ENCODE data around the gene HSPA12A.

- TF ChIP-seq KLF1 (tag by site-specific recombination; IDR thresholded peaks at IDR 0.05) (no peak), CTCF (tag by site-specific recombination; IDR thresholded peaks at IDR 0.05) (no peak), HOXA7 (CRISPR knock-in tag; IDR thresholded peaks at IDR 0.05; ENCODE audit: borderline replicate concordance) (no peak), ZNF239 (tag by site-specific recombination; IDR thresholded peaks at IDR 0.05) (no peak), GLI4 (tag by site-specific recombination; IDR thresholded peaks at IDR 0.05) (no peak)
Measured at GRCh38 chr10:116732573-116732972, 9.8 kb downstream of the HSPA12A start.

Measured in HEK293 (cell line).